Panc1 (cell line): ENCODE data around the gene NMRK1.

Experiments used
- POLR2AphosphoS5 ChIP-seq: IDR thresholded peaks from 2 replicates; pipeline ENCODE4 v1.6.1; 2012; ENCODE audit warnings: mild to moderate bottlenecking, low read depth, low read length, moderate library complexity
- TF ChIP-seq, protein P1 (sequence below): fragments of 450-650 bp; IDR thresholded peaks from 2 replicates; pipeline ENCODE4 v1.5.1; 2017; ENCODE audit warnings: mild to moderate bottlenecking

- TF ChIP-seq, protein P1, sequence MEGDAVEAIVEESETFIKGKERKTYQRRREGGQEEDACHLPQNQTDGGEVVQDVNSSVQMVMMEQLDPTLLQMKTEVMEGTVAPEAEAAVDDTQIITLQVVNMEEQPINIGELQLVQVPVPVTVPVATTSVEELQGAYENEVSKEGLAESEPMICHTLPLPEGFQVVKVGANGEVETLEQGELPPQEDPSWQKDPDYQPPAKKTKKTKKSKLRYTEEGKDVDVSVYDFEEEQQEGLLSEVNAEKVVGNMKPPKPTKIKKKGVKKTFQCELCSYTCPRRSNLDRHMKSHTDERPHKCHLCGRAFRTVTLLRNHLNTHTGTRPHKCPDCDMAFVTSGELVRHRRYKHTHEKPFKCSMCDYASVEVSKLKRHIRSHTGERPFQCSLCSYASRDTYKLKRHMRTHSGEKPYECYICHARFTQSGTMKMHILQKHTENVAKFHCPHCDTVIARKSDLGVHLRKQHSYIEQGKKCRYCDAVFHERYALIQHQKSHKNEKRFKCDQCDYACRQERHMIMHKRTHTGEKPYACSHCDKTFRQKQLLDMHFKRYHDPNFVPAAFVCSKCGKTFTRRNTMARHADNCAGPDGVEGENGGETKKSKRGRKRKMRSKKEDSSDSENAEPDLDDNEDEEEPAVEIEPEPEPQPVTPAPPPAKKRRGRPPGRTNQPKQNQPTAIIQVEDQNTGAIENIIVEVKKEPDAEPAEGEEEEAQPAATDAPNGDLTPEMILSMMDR, result no peak
- TF ChIP-seq POLR2AphosphoS5, result no peak
These were observed 20.1 kb downstream of the NMRK1 start for GRCh38 chr9:75067894-75068293.
